Stimulated activated CD4-positive, alpha-beta T cell treated with anti-CD3 and anti-CD28 coated beads, Interleukin-2, amount 100 ng/mL, for 4 hours (primary cell): ENCODE measurements around the gene ZMYM2.

Experiments used
- DNase-seq: peaks from one replicate; pipeline ENCODE4 v3.0.0-alpha.2; 2020; ENCODE audit warnings: low read depth

Gene ZMYM2

GRCh38 chr13:20045950-20046548 lies 87.5 kb downstream of the ZMYM2 start:
- no peak for DNase-seq

DNA sequence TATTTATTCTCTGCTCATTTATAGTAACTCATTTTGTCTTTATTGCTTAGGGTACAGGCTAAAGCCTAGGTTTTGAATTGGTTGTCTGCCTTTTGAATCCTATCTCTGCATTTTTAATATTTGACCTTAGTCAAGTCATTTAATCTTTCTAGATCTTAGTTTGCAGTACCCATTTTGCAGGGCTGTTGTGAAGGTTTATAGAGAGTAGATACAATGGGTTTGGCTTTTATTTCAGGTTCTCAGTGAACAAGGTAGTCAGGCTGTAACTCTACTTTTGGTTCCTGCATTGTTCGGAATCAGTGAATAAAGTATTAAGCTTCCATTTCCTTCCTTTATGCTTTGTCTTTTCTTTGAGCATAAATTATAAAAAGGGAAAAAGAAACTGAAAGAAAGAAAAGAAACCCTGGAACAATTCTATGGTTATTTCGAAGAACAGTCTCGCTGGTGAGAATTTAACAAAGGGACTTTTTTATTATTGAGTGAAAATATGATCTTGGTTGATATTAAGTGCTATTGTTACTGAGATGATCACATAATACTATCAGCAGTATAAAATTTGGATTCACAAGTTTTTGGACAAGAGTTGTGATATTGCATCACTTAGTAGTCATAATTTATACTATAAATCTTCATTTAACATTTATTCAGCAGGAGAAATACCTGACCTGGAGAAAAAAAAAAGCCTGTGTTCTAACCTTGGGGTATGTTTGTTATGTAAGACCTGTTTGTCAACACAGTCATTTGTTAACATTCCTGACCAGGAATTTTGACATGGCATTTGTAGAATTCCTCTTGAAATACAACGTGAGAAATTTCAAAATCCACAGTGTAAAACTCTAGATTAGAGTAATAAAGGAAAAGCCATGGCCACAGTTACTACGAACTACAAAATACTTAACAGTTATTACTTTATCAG lies 91.3 kb downstream of the ZMYM2 start:
- DNase-seq = no peak

DNA sequence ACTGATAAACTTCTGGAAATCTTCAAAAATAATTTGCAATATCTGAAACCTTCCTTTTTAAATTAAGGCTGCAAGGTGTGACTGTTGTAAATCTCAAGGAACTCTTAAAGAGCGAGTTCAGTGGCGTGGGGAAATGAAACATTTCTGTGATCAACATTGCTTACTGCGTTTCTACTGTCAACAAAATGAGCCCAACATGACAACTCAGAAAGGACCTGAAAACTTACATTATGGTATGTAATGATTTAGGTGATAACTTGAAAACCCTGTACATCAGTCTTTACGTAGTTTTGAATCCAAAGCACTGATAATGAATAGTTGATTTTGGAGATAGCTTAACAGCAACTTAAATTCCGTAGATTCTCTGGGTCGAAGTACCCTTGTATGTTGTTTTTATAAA lies 92.8 kb downstream of the ZMYM2 start:
- no peak for DNase-seq

GRCh38 chr13:20053016-20053415 lies 94.5 kb downstream of the ZMYM2 start:
- DNase-seq = no peak

GRCh38 chr13:20053891-20054290 lies 95.4 kb downstream of the ZMYM2 start:
- no peak for DNase-seq

- DNase-seq = no peak
These were observed 96.1 kb downstream of the ZMYM2 start for GRCh38 chr13:20054586-20054985.

- DNase-seq = no peak
These were observed 98.7 kb downstream of the ZMYM2 start for GRCh38 chr13:20057214-20057613.

GRCh38 chr13:20057963-20058362 lies 99.4 kb downstream of the ZMYM2 start:
- no peak for DNase-seq

DNA sequence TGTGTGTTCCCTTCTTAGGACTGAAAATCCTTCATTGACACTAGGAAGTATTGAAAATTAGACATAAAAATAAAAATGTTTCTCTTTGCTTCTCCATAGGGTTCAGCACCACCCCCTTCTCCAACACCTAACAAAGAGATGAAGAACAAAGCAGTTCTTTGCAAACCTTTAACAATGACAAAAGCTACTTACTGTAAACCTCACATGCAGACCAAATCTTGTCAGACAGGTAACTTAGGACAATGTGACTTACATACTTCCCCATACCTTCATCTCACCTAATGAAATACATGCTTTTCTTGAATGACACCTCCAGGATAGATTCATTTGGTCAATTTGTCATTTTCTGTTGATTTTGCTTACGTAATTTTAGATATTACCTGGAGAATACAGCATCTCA lies 99.9 kb downstream of the ZMYM2 start:
- DNase-seq = no peak

GRCh38 chr13:20064128-20064527 lies 105.6 kb downstream of the ZMYM2 start:
- no peak for DNase-seq

DNA sequence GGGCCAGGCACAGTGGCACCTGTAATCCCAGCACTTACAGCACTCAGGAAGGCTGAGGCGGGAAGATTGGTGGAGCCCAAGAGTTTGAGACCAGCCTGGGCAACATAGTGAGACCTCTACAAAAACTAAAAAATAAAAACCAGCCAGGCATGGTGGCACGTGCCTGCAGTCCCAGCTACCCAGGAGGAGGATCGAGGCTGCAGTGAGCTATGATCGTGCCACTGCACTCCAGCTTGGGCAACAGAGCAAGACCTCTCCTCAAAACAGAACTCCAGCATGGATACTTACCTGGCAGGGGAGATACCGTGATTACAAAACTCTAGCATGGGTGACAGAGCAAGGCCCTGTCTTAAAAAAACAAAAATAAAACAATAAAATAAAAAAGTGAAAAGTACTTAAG lies 107.0 kb downstream of the ZMYM2 start:
- no peak for DNase-seq

- DNase-seq = no peak
These were observed 111.4 kb downstream of the ZMYM2 start for GRCh38 chr13:20069956-20070355.

DNA sequence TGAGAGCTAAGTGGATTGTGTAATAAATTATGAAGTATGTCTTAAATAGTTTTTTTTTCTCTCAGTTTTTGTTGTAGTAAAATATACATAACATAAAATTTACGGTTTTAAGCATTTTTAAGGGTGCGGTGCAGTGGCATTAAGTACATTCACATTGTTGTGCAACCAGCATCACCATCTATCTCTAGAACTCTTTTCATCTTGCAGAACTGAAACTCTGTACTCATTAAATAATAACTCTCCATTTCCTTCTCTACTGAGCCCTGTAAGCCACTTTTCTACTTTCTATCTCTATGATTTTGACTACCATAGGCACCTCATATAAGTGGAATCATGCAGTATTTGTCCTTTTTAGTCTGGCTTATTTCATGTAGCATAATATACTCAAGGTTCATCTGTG lies 115.2 kb downstream of the ZMYM2 start:
- DNase-seq = no peak

GRCh38 chr13:20074966-20075365 lies 116.4 kb downstream of the ZMYM2 start:
- DNase-seq = no peak

DNA sequence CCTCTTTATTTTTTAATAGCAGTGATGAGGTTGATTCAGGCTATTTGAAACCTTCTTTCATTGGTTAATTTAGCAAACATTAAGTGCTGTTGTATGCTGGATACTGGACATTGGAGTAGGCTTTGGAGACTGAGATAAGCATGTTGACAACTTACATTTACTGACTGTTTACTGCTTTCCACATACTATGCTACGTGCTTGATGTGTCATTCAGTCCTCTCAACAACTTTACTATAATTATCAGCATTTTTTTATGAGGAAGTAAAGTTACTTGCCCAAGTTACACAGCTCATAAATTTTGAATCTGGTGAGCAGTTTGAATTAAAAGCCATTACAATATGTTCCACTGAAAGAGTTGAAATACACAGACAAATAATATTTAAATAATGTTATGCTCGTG lies 118.6 kb downstream of the ZMYM2 start:
- no peak for DNase-seq

DNA sequence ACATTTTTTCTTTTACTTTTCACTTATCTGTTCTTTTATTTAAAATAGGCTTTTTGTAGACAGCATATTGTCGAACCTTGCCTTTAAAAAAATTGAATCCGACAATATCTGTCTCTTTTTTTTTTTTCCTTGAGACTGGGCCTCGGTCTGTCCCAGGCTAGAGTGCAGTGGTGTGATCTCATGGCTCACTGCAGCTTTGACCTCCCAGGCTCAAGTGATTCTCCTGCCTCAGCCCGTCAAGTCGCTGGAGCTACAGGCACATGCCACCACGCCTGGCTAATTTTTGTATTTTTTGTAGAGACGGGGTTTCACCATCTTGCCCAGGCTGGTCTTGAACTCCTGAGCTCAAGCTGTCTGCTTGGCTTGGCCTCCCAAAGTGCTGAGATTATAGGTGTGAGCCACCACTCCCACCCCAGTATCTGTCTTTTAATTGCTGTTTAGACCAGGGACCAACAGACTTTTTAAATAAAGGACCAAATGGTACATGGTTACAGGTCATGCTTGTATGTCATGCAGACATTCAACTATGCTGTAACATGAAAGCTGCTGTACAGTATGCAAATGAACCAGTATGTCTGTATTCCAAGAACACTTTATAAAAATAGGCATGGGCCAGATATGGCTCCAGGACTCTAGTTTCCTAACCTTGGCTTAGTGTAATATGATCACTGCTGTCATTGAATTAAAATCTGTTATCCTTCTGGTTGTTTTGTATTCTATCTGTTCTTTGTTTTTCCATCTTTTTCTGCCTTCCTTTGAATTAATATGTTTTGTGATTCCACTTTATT lies 122.0 kb downstream of the ZMYM2 start:
- DNase-seq = no peak

GRCh38 chr13:20090349-20090748 lies 131.8 kb downstream of the ZMYM2 start:
- no peak for DNase-seq

- DNase-seq = no peak
These were observed 135.4 kb downstream of the ZMYM2 start for GRCh38 chr13:20093951-20094350.

- DNase-seq = no peak
These were observed 140.8 kb downstream of the ZMYM2 start for GRCh38 chr13:20099319-20099718.

- DNase-seq = no peak
These were observed 143.2 kb downstream of the ZMYM2 start for GRCh38 chr13:20101467-20102316.

- DNase-seq = no peak
These were observed 144.1 kb downstream of the ZMYM2 start for GRCh38 chr13:20102525-20103180.
